ENCODE data around the gene ABO. TPM values are rescaled to one million over a fixed set of nuclear protein-coding genes. Genes with fewer than 3 reads are reported as not detected.
A peak's percentile ranks its signal among the peaks of the same experiment; 100 is the strongest.
"Not testable (repeated sequence)": the region's sequence is repeated elsewhere in the genome, so short reads cannot be mapped to it uniquely, and the experiment has no call there.

ABO gene
- total RNA-seq, 1 donor from 2014 or later, result 3.7 TPM

DNA sequence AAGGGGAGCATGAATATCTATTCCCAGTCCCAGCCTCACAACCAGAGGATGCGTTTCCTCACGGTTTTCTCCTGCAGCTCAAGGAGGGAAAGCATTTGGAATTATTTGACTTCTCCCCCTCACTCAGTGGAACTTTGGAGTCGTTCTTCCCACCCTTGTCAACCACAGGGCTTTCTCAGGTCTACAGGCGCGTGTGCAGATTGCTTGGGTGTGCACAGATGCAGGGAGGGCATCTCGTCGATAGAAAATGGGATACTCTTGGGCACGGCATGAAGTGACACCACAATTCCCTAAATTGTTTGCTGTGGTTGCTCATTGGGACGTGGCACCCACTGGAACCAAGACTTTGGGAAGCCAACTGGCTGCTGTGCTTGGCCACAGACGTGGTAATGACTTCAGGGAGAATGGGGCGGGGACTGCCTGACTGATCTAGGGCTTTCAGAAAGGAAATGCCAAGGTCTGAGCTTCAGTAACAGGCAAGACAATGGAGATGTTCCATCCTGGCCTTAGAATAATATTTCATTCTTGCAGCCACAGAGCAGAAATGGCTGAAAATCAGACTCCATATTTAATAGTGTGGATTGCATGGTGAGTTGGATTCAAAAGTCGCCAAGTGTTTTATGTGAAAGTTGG lies 53.7 kb downstream of the ABO start:
- Mint-ChIP-seq H3K27ac (no peak overlapping the region), H3K4me1 (ENCODE audit: unreplicated experiment) (peaks cover 9% of the 10 kb centered on the region), H3K36me3 (no peaks in the 10 kb centered on the region), H3K9me3 (no peaks in the 10 kb centered on the region), H3K27me3 (peaks cover 49% of the 10 kb centered on the region), H3K4me3 (no peak overlapping the region)
- TF ChIP-seq, protein P1, sequence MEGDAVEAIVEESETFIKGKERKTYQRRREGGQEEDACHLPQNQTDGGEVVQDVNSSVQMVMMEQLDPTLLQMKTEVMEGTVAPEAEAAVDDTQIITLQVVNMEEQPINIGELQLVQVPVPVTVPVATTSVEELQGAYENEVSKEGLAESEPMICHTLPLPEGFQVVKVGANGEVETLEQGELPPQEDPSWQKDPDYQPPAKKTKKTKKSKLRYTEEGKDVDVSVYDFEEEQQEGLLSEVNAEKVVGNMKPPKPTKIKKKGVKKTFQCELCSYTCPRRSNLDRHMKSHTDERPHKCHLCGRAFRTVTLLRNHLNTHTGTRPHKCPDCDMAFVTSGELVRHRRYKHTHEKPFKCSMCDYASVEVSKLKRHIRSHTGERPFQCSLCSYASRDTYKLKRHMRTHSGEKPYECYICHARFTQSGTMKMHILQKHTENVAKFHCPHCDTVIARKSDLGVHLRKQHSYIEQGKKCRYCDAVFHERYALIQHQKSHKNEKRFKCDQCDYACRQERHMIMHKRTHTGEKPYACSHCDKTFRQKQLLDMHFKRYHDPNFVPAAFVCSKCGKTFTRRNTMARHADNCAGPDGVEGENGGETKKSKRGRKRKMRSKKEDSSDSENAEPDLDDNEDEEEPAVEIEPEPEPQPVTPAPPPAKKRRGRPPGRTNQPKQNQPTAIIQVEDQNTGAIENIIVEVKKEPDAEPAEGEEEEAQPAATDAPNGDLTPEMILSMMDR (conservative IDR thresholded peaks at IDR 0.05), result no peak
- peak; percentile 34 for DNase-seq (ENCODE audit: extremely low spot score, unreplicated experiment)

DNA sequence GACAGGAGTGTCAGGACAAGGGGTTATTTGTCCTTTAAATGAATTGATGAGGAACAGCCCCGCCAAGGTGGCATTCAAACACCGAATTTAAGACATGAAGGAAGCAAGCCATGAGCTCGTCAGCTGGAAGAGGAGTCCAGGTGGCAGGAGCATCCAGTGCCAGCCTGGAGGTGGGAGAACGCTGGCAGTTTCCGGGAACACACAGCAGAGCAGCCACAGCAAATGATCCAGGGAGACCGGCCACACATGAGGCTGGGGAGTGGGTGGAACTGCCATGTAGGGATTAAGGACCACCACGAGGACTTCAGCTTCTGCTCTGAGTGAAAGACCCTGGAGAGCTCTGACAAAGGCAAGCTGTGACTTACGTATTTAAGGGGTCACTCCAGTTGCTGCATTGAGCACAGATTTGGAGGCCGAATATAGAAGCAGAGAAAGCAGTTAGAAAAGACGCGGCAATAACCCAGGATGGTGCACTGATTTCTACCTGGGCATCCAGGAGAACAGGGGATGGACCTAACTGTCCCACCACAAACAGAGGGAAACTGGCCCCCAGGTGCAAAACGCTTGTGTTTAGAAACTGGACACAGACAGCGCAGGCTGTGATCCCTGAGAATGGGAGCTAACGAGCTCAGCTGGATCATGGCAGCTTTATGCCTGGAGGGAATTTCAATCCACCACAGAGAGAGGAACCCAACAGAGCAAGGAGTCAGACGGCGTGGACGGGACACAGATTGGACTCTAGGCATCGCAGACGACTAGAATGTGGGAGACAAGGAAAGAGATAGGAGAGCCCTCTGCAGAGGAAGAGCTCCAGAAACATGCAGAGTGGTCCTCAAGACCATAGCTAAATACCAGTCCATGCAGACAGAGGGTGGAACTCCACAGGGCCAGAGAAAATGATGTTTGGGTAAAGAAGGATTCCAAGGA lies 56.7 kb downstream of the ABO start:
- H3K36me3 Mint-ChIP-seq; H3K9me3 Mint-ChIP-seq; H3K27ac Mint-ChIP-seq; DNase-seq (ENCODE audit: extremely low spot score, unreplicated experiment); H3K4me1 Mint-ChIP-seq (ENCODE audit: unreplicated experiment); H3K4me3 Mint-ChIP-seq: not testable (repeated sequence)
- peaks cover 72% of the 10 kb centered on the region for H3K27me3 Mint-ChIP-seq

DNA sequence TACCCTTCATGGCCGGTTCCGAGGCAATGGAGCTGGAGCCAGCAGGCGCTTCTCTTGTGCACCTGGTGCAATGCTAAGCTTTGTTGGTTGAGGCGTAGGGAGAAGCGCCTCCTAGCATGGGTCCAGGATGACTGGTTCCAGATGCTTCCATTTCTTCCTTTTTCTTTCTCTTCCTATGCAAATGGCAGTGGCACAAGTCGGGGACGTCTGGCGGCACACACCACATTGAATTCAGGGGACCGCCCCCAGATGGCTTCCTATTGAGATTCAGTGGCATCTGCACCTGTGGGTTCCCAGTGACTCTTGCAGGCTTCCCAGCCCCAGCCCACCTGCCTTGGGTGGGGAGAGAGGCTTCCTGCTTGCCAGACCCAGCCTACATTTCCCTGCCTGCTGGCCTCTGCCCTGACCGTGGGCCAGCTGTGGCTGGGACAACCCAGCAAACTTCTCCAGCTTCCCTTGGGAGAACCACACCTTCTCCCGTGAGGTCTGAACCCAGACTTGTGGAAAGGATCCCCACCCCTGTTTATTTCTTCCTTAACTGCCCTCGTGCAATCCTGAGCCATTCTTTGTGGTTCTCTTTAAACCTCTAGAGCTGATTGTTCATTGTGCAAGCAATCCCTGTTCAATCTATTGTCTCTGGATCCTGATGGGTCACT lies 57.5 kb downstream of the ABO start:
- H3K27ac Mint-ChIP-seq; H3K4me3 Mint-ChIP-seq; DNase-seq (ENCODE audit: extremely low spot score, unreplicated experiment); H3K9me3 Mint-ChIP-seq; H3K36me3 Mint-ChIP-seq; H3K4me1 Mint-ChIP-seq (ENCODE audit: unreplicated experiment): not testable (repeated sequence)
- H3K27me3 Mint-ChIP-seq, result peaks cover 72% of the 10 kb centered on the region

DNA sequence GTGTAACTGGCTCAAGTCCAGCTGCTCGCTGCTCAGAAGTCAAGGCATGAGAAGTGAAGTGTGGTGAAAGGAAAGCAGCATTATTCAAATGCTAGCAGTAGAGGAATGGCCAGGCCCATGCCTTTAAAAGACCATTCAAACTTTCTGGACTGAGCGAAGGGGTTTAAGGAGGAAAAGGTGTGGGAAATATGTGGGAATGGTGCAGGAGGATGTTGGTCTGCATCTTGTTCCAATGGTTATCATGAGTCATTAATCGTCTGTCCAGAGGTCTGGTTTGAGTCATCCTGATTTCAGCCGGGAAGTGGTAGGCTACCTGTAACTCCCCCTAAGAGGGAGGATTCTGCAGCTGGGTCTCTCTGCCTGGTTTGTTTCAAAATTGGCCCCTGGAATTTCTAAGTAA lies 60.7 kb downstream of the ABO start:
- not testable (repeated sequence) for H3K9me3 Mint-ChIP-seq; H3K4me1 Mint-ChIP-seq (ENCODE audit: unreplicated experiment); H3K4me3 Mint-ChIP-seq; H3K36me3 Mint-ChIP-seq; DNase-seq (ENCODE audit: extremely low spot score, unreplicated experiment); H3K27ac Mint-ChIP-seq
- H3K27me3 Mint-ChIP-seq, result peaks cover 68% of the 10 kb centered on the region

DNA sequence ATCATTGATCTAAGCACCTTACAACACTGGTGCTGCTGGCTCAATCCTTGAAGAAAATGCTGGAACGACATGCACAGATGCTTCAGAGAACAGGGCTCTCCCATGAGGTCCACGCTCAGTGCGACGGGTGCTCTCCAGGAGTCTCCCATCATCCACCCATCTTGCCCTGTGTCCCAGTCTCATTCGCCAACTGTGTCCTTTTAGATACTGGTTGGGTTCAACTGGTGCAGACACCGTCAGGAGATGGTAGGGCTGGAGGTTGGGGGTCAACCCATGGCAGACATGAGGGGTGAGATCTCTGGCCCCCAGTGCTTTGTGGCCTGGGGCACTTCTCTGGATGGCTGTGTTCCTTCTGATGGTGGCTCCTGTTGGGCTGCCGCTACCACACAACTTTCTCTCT lies 64.4 kb downstream of the ABO start:
- H3K4me3 Mint-ChIP-seq, result no peak overlapping the region
- no peaks in the 10 kb centered on the region for H3K4me1 Mint-ChIP-seq (ENCODE audit: unreplicated experiment)
- TF ChIP-seq, protein P1 (conservative IDR thresholded peaks at IDR 0.05), result no peak
- no peaks in the 10 kb centered on the region for H3K36me3 Mint-ChIP-seq
- peak; percentile 36 for DNase-seq (ENCODE audit: extremely low spot score, unreplicated experiment)
- H3K9me3 Mint-ChIP-seq, result peaks cover 5% of the 10 kb centered on the region
- peaks cover 40% of the 10 kb centered on the region for H3K27me3 Mint-ChIP-seq
- H3K27ac Mint-ChIP-seq, result no peak overlapping the region

DNA sequence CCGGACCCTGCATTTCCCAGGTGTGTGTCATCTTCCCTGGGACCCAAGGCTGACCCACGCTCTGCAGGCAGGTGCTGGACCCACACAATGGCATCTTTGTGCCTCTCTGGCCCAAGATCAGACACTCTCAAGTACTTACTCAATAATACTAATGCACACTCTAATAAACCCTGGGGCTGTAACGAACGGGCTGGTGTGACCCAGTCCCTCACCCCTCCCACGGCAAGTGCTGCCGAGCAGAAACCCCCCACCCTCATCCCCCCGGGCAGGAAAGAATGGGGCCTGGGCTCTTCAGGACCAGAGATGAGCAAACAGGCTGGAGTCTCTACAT lies 64.8 kb downstream of the ABO start:
- peaks cover 5% of the 10 kb centered on the region for H3K9me3 Mint-ChIP-seq
- H3K36me3 Mint-ChIP-seq, result no peaks in the 10 kb centered on the region
- TF ChIP-seq, protein P1 (conservative IDR thresholded peaks at IDR 0.05), result no peak
- H3K4me3 Mint-ChIP-seq, result no peak overlapping the region
- H3K4me1 Mint-ChIP-seq (ENCODE audit: unreplicated experiment), result no peaks in the 10 kb centered on the region
- H3K27ac Mint-ChIP-seq, result no peak overlapping the region
- H3K27me3 Mint-ChIP-seq, result peaks cover 37% of the 10 kb centered on the region
- peak; percentile 50 for DNase-seq (ENCODE audit: extremely low spot score, unreplicated experiment)

DNA sequence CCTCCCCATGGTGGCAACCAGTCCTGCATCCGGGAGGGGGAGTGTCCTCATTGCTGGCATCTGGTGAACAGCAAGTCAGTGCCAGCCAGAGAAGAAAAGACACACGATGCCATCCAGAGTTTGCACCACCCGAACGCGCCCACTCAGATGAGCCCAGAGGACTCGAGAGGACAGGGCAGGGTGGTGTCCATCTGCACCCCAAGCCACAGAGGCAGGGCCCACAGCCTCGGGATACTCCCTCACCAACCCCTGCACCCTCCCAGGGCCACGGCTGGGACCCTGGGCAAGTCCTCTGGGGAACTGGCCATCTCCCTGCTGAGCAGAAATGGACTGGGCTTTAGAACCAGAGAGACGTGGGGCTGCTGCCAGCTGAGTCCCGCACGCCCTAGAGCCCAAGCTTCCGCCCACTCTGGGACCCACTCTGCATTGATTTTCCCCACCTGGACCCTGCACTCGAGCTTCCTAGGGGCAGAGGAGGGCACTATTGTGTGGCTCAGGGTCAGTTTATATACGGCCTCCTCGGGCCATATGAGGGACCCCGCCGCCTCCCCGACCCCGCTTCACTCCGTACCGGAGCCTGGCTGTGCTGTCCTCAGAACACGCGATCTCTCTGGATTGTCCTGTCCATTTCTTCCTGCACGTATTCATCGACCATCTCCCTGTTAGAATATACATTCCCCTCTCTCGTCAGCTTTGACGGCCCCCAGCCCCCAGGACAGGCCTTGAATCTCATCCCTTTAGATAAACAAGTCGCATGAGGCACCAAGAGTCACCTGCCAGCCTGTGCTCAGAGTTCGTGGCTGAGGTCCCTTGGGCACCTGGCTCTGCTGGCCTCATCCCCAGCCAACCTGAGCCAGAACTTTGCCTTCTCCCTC lies 65.4 kb downstream of the ABO start:
- H3K4me1 Mint-ChIP-seq (ENCODE audit: unreplicated experiment); H3K36me3 Mint-ChIP-seq; H3K27ac Mint-ChIP-seq; H3K9me3 Mint-ChIP-seq; H3K4me3 Mint-ChIP-seq: not testable (repeated sequence)
- peaks cover 31% of the 10 kb centered on the region for H3K27me3 Mint-ChIP-seq
- peak; percentile 55 for DNase-seq (ENCODE audit: extremely low spot score, unreplicated experiment)

DNA sequence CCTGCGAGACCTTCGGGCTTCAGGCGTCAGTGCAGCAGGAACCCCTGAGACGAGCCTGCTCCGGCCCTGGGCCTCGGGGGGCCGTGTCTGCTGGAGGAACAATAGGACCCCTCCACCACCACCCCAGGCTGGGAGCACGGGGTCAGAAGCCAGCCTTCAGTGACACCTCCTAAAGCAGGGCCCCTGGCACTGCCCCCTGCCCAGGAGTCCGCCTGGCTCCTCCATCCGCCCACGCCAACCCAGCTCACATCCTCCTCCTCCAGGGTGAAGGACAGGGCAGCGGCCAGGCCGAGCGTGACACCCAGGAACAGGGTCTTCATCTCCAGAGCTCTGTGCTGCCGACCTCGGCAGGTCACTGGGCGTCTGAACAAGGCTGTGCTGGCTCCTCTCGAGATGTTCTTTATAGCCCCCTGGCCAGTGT lies 66.1 kb downstream of the ABO start, which contains the start of gene OBP2B:
Gene OBP2B, minus strand, starts transcription at position 371 of the 421 bp plus-strand sequence. Its CDS starts 51 bp downstream, at position 320.
- not testable (repeated sequence) for H3K27ac Mint-ChIP-seq; H3K36me3 Mint-ChIP-seq; H3K4me1 Mint-ChIP-seq (ENCODE audit: unreplicated experiment); H3K9me3 Mint-ChIP-seq; H3K4me3 Mint-ChIP-seq
- peaks cover 24% of the 10 kb centered on the region for H3K27me3 Mint-ChIP-seq
- DNase-seq (ENCODE audit: extremely low spot score, unreplicated experiment), result peak; percentile 40

DNA sequence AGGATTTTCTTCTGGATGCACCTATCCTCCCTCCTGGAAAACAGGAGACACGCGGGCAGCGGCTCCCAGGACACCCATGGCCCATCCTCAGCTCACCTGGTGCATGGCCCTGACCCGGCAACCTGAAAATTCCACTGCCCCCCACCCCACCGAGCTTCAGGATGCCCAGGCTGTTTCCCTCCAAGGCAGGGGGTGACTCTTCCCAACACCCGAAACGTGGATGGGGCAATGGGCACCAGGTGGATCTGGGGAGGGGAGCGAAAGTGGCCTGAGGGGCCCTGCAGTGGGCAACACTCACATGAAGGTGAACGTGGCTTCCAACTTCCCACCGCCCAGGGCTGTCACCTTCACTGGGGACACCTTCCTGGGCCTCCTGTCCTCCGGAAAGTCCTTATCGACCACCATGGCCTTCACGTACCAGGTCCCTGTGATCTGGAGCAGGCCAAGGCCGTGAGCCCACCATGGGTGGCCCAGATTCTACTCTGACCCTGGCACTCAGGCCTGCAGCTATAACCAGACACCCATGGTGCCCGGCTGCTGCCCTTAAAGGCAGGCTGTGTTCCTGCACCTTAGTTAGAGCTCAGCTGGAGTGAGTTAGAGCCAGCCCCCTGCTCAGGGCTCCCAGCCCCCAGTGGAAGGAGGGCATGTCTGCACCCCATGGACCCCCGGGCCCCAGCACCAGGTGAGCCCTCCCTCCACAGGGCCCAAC lies 66.7 kb downstream of the ABO start:
- not testable (repeated sequence) for H3K9me3 Mint-ChIP-seq; DNase-seq (ENCODE audit: extremely low spot score, unreplicated experiment); H3K27ac Mint-ChIP-seq; H3K36me3 Mint-ChIP-seq; H3K4me3 Mint-ChIP-seq; H3K4me1 Mint-ChIP-seq (ENCODE audit: unreplicated experiment)
- H3K27me3 Mint-ChIP-seq, result peaks cover 21% of the 10 kb centered on the region

Measured in type B pancreatic cell (in vitro differentiated cells).